ENCODE data around the gene FFAR4.
A peak's percentile ranks its signal among the peaks of the same experiment; 100 is the strongest.
"Not testable (repeated sequence)": the region's sequence is repeated elsewhere in the genome, so short reads cannot be mapped to it uniquely, and the experiment has no call there.

FFAR4 gene

DNA sequence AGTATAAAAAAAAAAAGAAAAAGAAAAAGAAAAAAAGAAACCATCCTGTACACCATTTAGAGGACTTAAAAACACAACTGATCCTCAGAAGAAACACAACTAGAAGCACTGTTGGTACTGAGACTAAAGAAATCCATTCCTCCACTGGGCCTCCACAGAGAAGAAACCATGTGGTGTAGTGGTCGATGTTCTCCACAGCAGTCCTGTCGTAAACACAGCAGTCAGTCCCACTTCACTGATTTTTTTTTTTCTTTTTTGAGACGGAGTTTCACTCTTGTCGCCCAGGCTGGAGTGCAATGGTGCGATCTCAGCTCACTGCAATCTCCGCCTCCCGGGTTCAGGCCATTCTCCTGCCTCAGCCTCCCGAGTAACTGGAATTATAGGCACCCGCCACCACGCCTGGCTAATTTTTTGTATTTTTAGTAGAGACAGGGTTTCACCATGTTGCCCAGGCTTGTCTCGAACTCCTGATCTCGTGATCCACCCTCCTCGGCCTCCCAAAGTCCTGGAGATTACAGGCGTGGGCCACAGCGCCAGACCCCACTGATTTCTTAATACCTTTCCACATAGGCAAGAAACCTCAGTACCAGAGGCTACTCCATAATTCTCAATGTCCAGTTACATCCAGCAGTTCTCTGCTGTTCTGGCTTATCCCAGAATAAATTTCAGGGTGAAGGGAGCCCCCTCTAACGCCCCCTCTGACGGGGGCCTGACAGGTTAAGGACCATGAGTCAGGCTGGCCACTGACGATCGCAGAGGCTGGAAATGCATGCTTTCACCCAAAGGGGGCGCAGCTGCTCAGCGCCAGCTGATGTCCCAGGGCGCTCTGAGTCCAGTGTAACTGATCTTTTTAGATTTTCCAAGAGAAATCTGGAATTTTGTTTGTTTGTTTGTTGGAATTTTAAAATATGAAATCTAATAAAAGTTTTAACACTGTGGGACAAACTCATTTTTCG lies 24.8 kb upstream of the FFAR4 start:
- H3K4ac ChIP-seq (ENCODE audit: low read depth, low read length): no peak overlapping the region
- no CpG with 5 or more reads among the region's 23 CpGs for WGBS (ENCODE audit: extremely low coverage, insufficient coverage, insufficient read length)
- no peak overlapping the region for H4K12ac ChIP-seq (ENCODE audit: low read depth, low read length)
- H4K91ac ChIP-seq (ENCODE audit: low read depth, low read length): no peak overlapping the region
- no peak overlapping the region for H3K23ac ChIP-seq (ENCODE audit: low read length)
- H3K4me3 ChIP-seq (ENCODE audit: low read depth, low read length): no peak overlapping the region
- H3K9ac ChIP-seq (ENCODE audit: low read length): no peak overlapping the region
- no peak overlapping the region for H3K14ac ChIP-seq (ENCODE audit: low read length)
- H4K8ac ChIP-seq (ENCODE audit: low read depth, low read length): no peak overlapping the region
- no peak overlapping the region for H2AFZ ChIP-seq (ENCODE audit: insufficient read depth, low read length, poor library complexity)
- no peaks in the 10 kb centered on the region for H3K27me3 ChIP-seq (ENCODE audit: insufficient read depth, low read length)
- H3K4me1 ChIP-seq (ENCODE audit: control insufficient read depth in 1 of 2, insufficient read depth in 2 of 2, low read length in 2 of 2): no peaks in the 10 kb centered on the region
- H3K4me2 ChIP-seq (ENCODE audit: low read length): no peak overlapping the region
- no peak overlapping the region for H3K18ac ChIP-seq (ENCODE audit: low read length)
- H2AK5ac ChIP-seq (ENCODE audit: low read length): no peak overlapping the region
- no peak overlapping the region for H3K27ac ChIP-seq (ENCODE audit: low read depth, low read length)
- H2BK120ac ChIP-seq (ENCODE audit: insufficient read depth, low read length, poor library complexity): no peak overlapping the region
- H3K79me2 ChIP-seq (ENCODE audit: control insufficient read depth, insufficient read depth, low read length, poor library complexity): no peaks in the 10 kb centered on the region
- no peaks in the 10 kb centered on the region for H3K9me3 ChIP-seq (ENCODE audit: insufficient read depth, low read depth, low read length)
- no peak overlapping the region for H2BK5ac ChIP-seq (ENCODE audit: low read depth, low read length, poor library complexity)
- H3K36me3 ChIP-seq (ENCODE audit: control insufficient read depth in 1 of 2, insufficient read depth in 2 of 2, low read length in 2 of 2): no peaks in the 10 kb centered on the region
- no peaks in the 10 kb centered on the region for H3K79me1 ChIP-seq (ENCODE audit: low read length)
- DNase-seq: peak; percentile 21 to 72
- no peak overlapping the region for H2BK12ac ChIP-seq (ENCODE audit: low read length)

DNA sequence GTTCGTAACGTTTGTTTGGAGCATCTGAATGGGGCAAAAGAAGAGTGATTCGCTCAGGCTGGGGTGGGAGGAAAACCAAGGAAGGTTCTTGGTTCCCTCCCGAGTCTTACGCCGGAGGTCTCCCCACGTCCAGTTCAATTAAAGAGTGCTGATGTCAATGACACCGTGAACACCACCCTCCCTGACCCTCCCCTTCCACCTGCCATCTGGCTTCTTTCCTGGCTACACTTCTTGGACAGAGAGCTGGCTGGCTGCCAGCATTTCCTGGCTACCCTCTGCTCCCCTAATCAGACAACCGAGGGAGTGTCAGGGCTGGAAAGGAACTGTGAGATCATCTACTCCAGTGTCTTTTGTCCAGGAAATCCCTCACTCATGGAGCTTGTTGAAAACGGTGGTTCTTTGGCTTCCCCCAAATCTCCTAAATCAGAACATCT lies 24.1 kb upstream of the FFAR4 start:
- no peak overlapping the region for H2AK5ac ChIP-seq (ENCODE audit: low read length)
- H2AFZ ChIP-seq (ENCODE audit: insufficient read depth, low read length, poor library complexity): no peak overlapping the region
- H3K79me1 ChIP-seq (ENCODE audit: low read length): no peaks in the 10 kb centered on the region
- no peak overlapping the region for H3K4me3 ChIP-seq (ENCODE audit: low read depth, low read length)
- H3K4me1 ChIP-seq (ENCODE audit: control insufficient read depth in 1 of 2, insufficient read depth in 2 of 2, low read length in 2 of 2): no peaks in the 10 kb centered on the region
- H3K27me3 ChIP-seq (ENCODE audit: insufficient read depth, low read length): no peaks in the 10 kb centered on the region
- no peak overlapping the region for H4K12ac ChIP-seq (ENCODE audit: low read depth, low read length)
- DNase-seq: no peak
- H3K27ac ChIP-seq (ENCODE audit: low read depth, low read length): no peak overlapping the region
- H3K9ac ChIP-seq (ENCODE audit: low read length): no peak overlapping the region
- H2BK12ac ChIP-seq (ENCODE audit: low read length): no peak overlapping the region
- WGBS (ENCODE audit: extremely low coverage, insufficient coverage, insufficient read length): no CpG with 5 or more reads among the region's 10 CpGs
- no peak overlapping the region for H4K8ac ChIP-seq (ENCODE audit: low read depth, low read length)
- H4K91ac ChIP-seq (ENCODE audit: low read depth, low read length): no peak overlapping the region
- no peak overlapping the region for H3K18ac ChIP-seq (ENCODE audit: low read length)
- no peak overlapping the region for H2BK5ac ChIP-seq (ENCODE audit: low read depth, low read length, poor library complexity)
- no peak overlapping the region for H2BK120ac ChIP-seq (ENCODE audit: insufficient read depth, low read length, poor library complexity)
- H3K4ac ChIP-seq (ENCODE audit: low read depth, low read length): no peak overlapping the region
- H3K14ac ChIP-seq (ENCODE audit: low read length): no peak overlapping the region
- H3K9me3 ChIP-seq (ENCODE audit: insufficient read depth, low read depth, low read length): no peaks in the 10 kb centered on the region
- no peak overlapping the region for H3K23ac ChIP-seq (ENCODE audit: low read length)
- no peak overlapping the region for H3K4me2 ChIP-seq (ENCODE audit: low read length)
- no peaks in the 10 kb centered on the region for H3K36me3 ChIP-seq (ENCODE audit: control insufficient read depth in 1 of 2, insufficient read depth in 2 of 2, low read length in 2 of 2)
- no peaks in the 10 kb centered on the region for H3K79me2 ChIP-seq (ENCODE audit: control insufficient read depth, insufficient read depth, low read length, poor library complexity)

DNA sequence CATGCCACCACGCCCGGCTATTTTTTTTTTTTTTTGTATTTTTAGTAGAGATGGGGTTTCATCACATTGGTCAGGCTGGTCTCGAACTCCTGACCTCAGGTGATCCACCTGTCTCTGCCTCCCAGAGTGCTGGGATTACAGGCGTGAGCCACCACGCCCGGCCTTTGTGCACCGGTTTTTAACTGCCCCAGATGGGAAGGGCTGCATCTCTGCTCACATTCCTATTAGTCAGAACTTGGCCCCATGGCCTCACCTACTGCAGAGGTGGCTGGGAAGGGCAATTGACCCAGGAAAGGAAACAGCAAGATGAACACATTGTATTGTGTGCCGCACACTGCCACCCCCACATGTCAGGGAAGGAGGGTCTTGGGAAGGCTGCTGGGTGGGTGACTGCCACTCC lies 19.5 kb upstream of the FFAR4 start:
- H3K36me3 ChIP-seq (ENCODE audit: control insufficient read depth in 1 of 2, insufficient read depth in 2 of 2, low read length in 2 of 2); H2AFZ ChIP-seq (ENCODE audit: insufficient read depth, low read length, poor library complexity); H2AK5ac ChIP-seq (ENCODE audit: low read length); H3K4me1 ChIP-seq (ENCODE audit: control insufficient read depth in 1 of 2, insufficient read depth in 2 of 2, low read length in 2 of 2); H4K12ac ChIP-seq (ENCODE audit: low read depth, low read length); H3K27ac ChIP-seq (ENCODE audit: low read depth, low read length); H3K79me2 ChIP-seq (ENCODE audit: control insufficient read depth, insufficient read depth, low read length, poor library complexity); H4K91ac ChIP-seq (ENCODE audit: low read depth, low read length); H3K4me3 ChIP-seq (ENCODE audit: low read depth, low read length); H3K18ac ChIP-seq (ENCODE audit: low read length); H3K79me1 ChIP-seq (ENCODE audit: low read length); H3K9me3 ChIP-seq (ENCODE audit: insufficient read depth, low read depth, low read length); H3K4me2 ChIP-seq (ENCODE audit: low read length); H2BK5ac ChIP-seq (ENCODE audit: low read depth, low read length, poor library complexity); H2BK12ac ChIP-seq (ENCODE audit: low read length); H3K9ac ChIP-seq (ENCODE audit: low read length); H3K14ac ChIP-seq (ENCODE audit: low read length); H3K27me3 ChIP-seq (ENCODE audit: insufficient read depth, low read length); H3K23ac ChIP-seq (ENCODE audit: low read length); DNase-seq; H2BK120ac ChIP-seq (ENCODE audit: insufficient read depth, low read length, poor library complexity); H3K4ac ChIP-seq (ENCODE audit: low read depth, low read length); H4K8ac ChIP-seq (ENCODE audit: low read depth, low read length): not testable (repeated sequence)
- WGBS (ENCODE audit: extremely low coverage, insufficient coverage, insufficient read length): no CpG with 5 or more reads among the region's 8 CpGs

DNA sequence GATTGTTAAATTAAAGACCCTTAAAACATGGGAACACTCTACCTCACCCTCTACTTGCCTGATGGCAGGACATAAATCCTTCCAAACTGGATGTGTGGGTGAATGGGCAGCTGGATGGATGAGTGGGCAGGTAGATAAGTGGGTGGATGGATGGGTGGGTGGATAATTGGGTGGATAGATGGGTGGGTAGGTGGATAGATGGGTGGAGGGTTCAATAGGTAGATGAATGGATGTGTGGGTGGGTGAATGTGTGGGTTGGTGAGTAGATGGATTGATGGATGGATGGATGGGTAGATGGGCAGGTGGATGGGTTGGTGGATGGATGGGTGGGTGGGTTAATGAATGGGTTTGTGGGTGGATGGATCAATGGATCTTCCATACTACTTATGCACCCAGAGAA lies 18.9 kb upstream of the FFAR4 start:
- Histone ChIP-seq H3K36me3 (ENCODE audit: control insufficient read depth in 1 of 2, insufficient read depth in 2 of 2, low read length in 2 of 2) (no peaks in the 10 kb centered on the region), H3K79me2 (ENCODE audit: control insufficient read depth, insufficient read depth, low read length, poor library complexity) (no peaks in the 10 kb centered on the region), H3K4me2 (ENCODE audit: low read length) (no peak overlapping the region), H3K27ac (ENCODE audit: low read depth, low read length) (no peak overlapping the region), H3K18ac (ENCODE audit: low read length) (no peak overlapping the region), H3K14ac (ENCODE audit: low read length) (no peak overlapping the region), H2BK120ac (ENCODE audit: insufficient read depth, low read length, poor library complexity) (no peak overlapping the region), H4K91ac (ENCODE audit: low read depth, low read length) (no peak overlapping the region), H2BK5ac (ENCODE audit: low read depth, low read length, poor library complexity) (no peak overlapping the region), H3K79me1 (ENCODE audit: low read length) (no peaks in the 10 kb centered on the region), H3K23ac (ENCODE audit: low read length) (no peak overlapping the region), H3K4me3 (ENCODE audit: low read depth, low read length) (no peak overlapping the region), H3K9me3 (ENCODE audit: insufficient read depth, low read depth, low read length) (no peaks in the 10 kb centered on the region), H2AK5ac (ENCODE audit: low read length) (no peak overlapping the region), H3K4me1 (ENCODE audit: control insufficient read depth in 1 of 2, insufficient read depth in 2 of 2, low read length in 2 of 2) (peaks cover 0 to 1% of the 10 kb centered on the region in 2 experiments), H2BK12ac (ENCODE audit: low read length) (no peak overlapping the region), H4K12ac (ENCODE audit: low read depth, low read length) (no peak overlapping the region), H3K9ac (ENCODE audit: low read length) (no peak overlapping the region), H2AFZ (ENCODE audit: insufficient read depth, low read length, poor library complexity) (no peak overlapping the region), H4K8ac (ENCODE audit: low read depth, low read length) (no peak overlapping the region), H3K27me3 (ENCODE audit: insufficient read depth, low read length) (no peaks in the 10 kb centered on the region), H3K4ac (ENCODE audit: low read depth, low read length) (no peak overlapping the region)
- DNase-seq: no peak

Data from trophoblast cell (in vitro differentiated cells and primary cell).